GM12878 (cell line): ENCODE results near the gene ADAMTS4. TPM values are rescaled to one million over a fixed set of nuclear protein-coding genes. Genes with fewer than 3 reads are reported as not detected.

Experiments used
- ATAC-seq: fragments of 200-7000 bp; cut with Tn5 transposase; 3 replicates; pipeline ENCODE4 v1.9.1; 2020; ENCODE audit warnings: mild to moderate bottlenecking, moderate library complexity
- BruUV-seq: library from RNA; stranded (reverse); fragments of 400-500 nt; replicated peaks from 2 replicates; lab custom pipeline; 2021; lab: Mats Ljungman, UMichigan
- CTCF ChIA-PET: fragments of 300-600 bp; sonication (Branson Sonifier 250); formaldehyde crosslinking; extraction: SDS; loops from one replicate; lab custom pipeline; 2021; ENCODE audit warnings: inconsistent platforms; lab: Yijun Ruan, JAX
- POLR2A ChIA-PET: fragments of 350-600 bp; formaldehyde crosslinking; extraction: SDS; loops from one replicate; lab custom pipeline; 2021; ENCODE audit warnings: inconsistent platforms; lab: Charles Lee
- RAD21 ChIA-PET: fragments of 300-600 bp; sonication (Branson Sonifier 250); formaldehyde crosslinking; loops from one replicate; lab custom pipeline; 2023; ENCODE audit warnings: antibody characterized with exemption; ENCODE audit not compliant: unreplicated experiment; lab: Charles Lee
- SMC1A ChIA-PET: fragments of 300-600 bp; sonication (Branson Sonifier 250); formaldehyde crosslinking; loops from one replicate; lab custom pipeline; 2023; ENCODE audit not compliant: unreplicated experiment, uncharacterized antibody; lab: Charles Lee
- DNase-seq: peaks from one replicate; pipeline ENCODE4 v3.0.0-alpha.2; 2011; ENCODE audit warnings: low read depth, low spot score
- FAIRE-seq: peaks from 3 replicates; lab custom pipeline; 2011; peaks lifted over from hg19 to GRCh38; lab: Jason Lieb, UNC
- H2AFZ ChIP-seq: 2 replicates; pipeline ENCODE4 v1.6.0; 2011; ENCODE audit warnings: low read depth, low read length, control low read depth; ENCODE audit not compliant: control insufficient read depth
- H3K27ac ChIP-seq: 2 replicates; pipeline ENCODE4 v1.5.1; 2011; ENCODE audit warnings: control low read depth; ENCODE audit not compliant: control insufficient read depth, insufficient read depth
- H3K27me3 ChIP-seq, 2 experiments: replicated peaks in 1 of 2; 2 replicates each; pipeline versions ENCODE4 v1.6.0 to v1.6.1; 2011; ENCODE audit warnings: low read length in 1 of 2; ENCODE audit not compliant: control insufficient read depth in 2 of 2, insufficient read depth in 2 of 2
- H3K36me3 ChIP-seq, 2 experiments: 2 replicates each; pipeline ENCODE4 v1.5.1; 2011; ENCODE audit warnings: low read length in 1 of 2; ENCODE audit not compliant: control insufficient read depth in 2 of 2, insufficient read depth in 2 of 2
- H3K4me1 ChIP-seq: 2 replicates; pipeline ENCODE4 v1.6.1; 2011; ENCODE audit warnings: mild to moderate bottlenecking, low read length, moderate library complexity, mixed read lengths; ENCODE audit not compliant: control insufficient read depth, insufficient read depth
- H3K4me2 ChIP-seq: 2 replicates; pipeline ENCODE4 v1.6.0; 2011; ENCODE audit warnings: control low read depth; ENCODE audit not compliant: control insufficient read depth, insufficient read depth
- H3K4me3 ChIP-seq: fragments of 200-600 bp; sonication (generic); 2 replicates; pipeline ENCODE4 v1.5.1; 2016
- H3K79me2 ChIP-seq: 2 replicates; pipeline ENCODE4 v1.6.0; 2011; ENCODE audit warnings: low read length; ENCODE audit not compliant: control insufficient read depth, insufficient read depth
- H3K9ac ChIP-seq: 2 replicates; pipeline ENCODE4 v1.8.0; 2011; ENCODE audit warnings: low read length, control low read depth, mixed read lengths; ENCODE audit not compliant: control insufficient read depth, insufficient read depth
- H3K9me3 ChIP-seq: replicated peaks from 3 replicates; pipeline ENCODE4 v1.5.1; 2011; ENCODE audit warnings: mild to moderate bottlenecking, low read length; ENCODE audit not compliant: control insufficient read depth, insufficient read depth
- H4K20me1 ChIP-seq: 2 replicates; pipeline ENCODE4 v1.6.0; 2011; ENCODE audit not compliant: control insufficient read depth, insufficient read depth
- CHD2 ChIP-seq: IDR thresholded peaks from 2 replicates; pipeline ENCODE4 v1.6.1; 2011; ENCODE audit warnings: low read depth, low read length, improper control_type of control experiment, borderline replicate concordance
- ESRRA ChIP-seq: IDR thresholded peaks from 2 replicates; pipeline ENCODE4 v1.6.1; 2012; ENCODE audit warnings: mild to moderate bottlenecking, low read length, improper control_type of control experiment
- IKZF1 ChIP-seq: fragments of 450-650 bp; conservative IDR thresholded peaks from 2 replicates; pipeline ENCODE4 v1.6.1; 2017; ENCODE audit warnings: antibody characterized with exemption, mild to moderate bottlenecking
- IKZF2 ChIP-seq, 2 experiments: fragments of 450-650 bp; IDR thresholded peaks; 2 replicates each; pipeline ENCODE4 v1.6.1; 2017; ENCODE audit warnings: mild to moderate bottlenecking in 2 of 2, moderate library complexity in 2 of 2
- MEF2A ChIP-seq: IDR thresholded peaks from 2 replicates; pipeline ENCODE4 v1.6.1; 2011; ENCODE audit warnings: low read depth, mild to moderate bottlenecking, low read length, moderate library complexity; ENCODE audit not compliant: insufficient read depth
- MEF2B ChIP-seq: fragments of 450-650 bp; IDR thresholded peaks from 2 replicates; pipeline ENCODE4 v1.6.1; 2018; ENCODE audit warnings: mild to moderate bottlenecking, moderate library complexity; ENCODE audit not compliant: partially characterized antibody, poor library complexity, severe bottlenecking
- NBN ChIP-seq: fragments of 450-650 bp; IDR thresholded peaks from 2 replicates; pipeline ENCODE4 v1.6.1; 2016
- NR2C2 ChIP-seq: IDR thresholded peaks from 2 replicates; pipeline ENCODE4 v1.6.1; 2011; ENCODE audit warnings: borderline replicate concordance, low read depth; ENCODE audit not compliant: control insufficient read depth, insufficient read length
- RBBP5 ChIP-seq: fragments of 200-600 bp; sonication (generic); conservative IDR thresholded peaks from 2 replicates; pipeline ENCODE4 v1.6.1; 2016
- SMARCA5 ChIP-seq: fragments of 450-650 bp; IDR thresholded peaks from 2 replicates; pipeline ENCODE4 v1.6.1; 2017; ENCODE audit warnings: mild to moderate bottlenecking
- SPI1 ChIP-seq: IDR thresholded peaks from 2 replicates; pipeline ENCODE4 v1.6.1; 2011; ENCODE audit warnings: low read depth, mild to moderate bottlenecking, low read length, moderate library complexity, borderline replicate concordance; ENCODE audit not compliant: insufficient read depth
- SRF ChIP-seq, 2 experiments: IDR thresholded peaks; 2 replicates each; pipeline ENCODE4 v1.6.1; 2011; ENCODE audit warnings: low read depth in 2 of 2, low read length in 2 of 2, mild to moderate bottlenecking in 1 of 2, moderate library complexity in 1 of 2
- YY1 ChIP-seq: IDR thresholded peaks from 2 replicates; pipeline ENCODE4 v1.6.1; 2011; ENCODE audit warnings: low read depth, mild to moderate bottlenecking, low read length
- ZNF217 ChIP-seq: fragments of 450-650 bp; IDR thresholded peaks from 2 replicates; pipeline ENCODE4 v1.6.1; 2017; ENCODE audit warnings: antibody characterized with exemption, mild to moderate bottlenecking
- ZNF384 ChIP-seq: IDR thresholded peaks from 2 replicates; pipeline ENCODE4 v1.6.1; 2012; ENCODE audit warnings: low read depth, mild to moderate bottlenecking, low read length, improper control_type of control experiment, borderline replicate concordance
- WGBS: methylation state at CpG from one replicate; pipeline ENCODE4 v1.1.6; 2016; ENCODE audit warnings: low lambda C conversion rate; ENCODE audit not compliant: insufficient replicate concordance, insufficient coverage; ENCODE audit errors: missing lambda C conversion rate; 5-methylcytosine and 5-hydroxymethylcytosine counted together
- in situ Hi-C: fragments of 300-500 bp; cut with MboI; formaldehyde crosslinking; loops from 9 replicates; pipeline ENCODE4 v1.14.3; 2018; ENCODE audit warnings: mixed read lengths
- intact Hi-C: fragments of 100-400 bp; cut with micrococcal nuclease; formaldehyde crosslinking; loops from one replicate; pipeline ENCODE4 v1.14.2; 2022; ENCODE audit not compliant: unreplicated experiment
- polyA plus RNA-seq, 11 experiments: library from polyadenylated mRNA; depleted of rRNA in 4 of 11; unstranded in 6 of 11; stranded (reverse) in 5 of 11; fragments of >200 nt; fragmentation: Nextera tagmentation in 4 of 11; fragmentation: Illumina TruSeq in 1 of 11; extraction: Ambion mirVana in 4 of 11; extraction: Trizol in 1 of 11; gene quantifications; 1 replicate in 1 of 11; 2 replicates in 10 of 11; pipeline versions ENCODE4 v1.2.1 to v1.2.3, GENCODE V29; 2011 to 2016; ENCODE audit warnings: inconsistent platforms in 2 of 11, missing spikeins in 2 of 11, low read depth in 1 of 11
- total RNA-seq, 4 experiments: library from RNA; depleted of rRNA in 3 of 4; stranded (reverse); fragments of >200 nt in 3 of 4; fragmentation: Illumina TruSeq in 1 of 4; extraction: Trizol in 1 of 4; gene quantifications; 2 replicates each; pipeline versions ENCODE4 v1.2.1 to v1.2.3, GENCODE V29; 2013 to 2021
- TF ChIP-seq, protein P1 (sequence below), 3 experiments: IDR thresholded peaks in 2 of 3; conservative IDR thresholded peaks in 1 of 3; 2 replicates each; pipeline ENCODE4 v1.5.1; 2011; ENCODE audit warnings: low read depth in 3 of 3, low read length in 3 of 3, mild to moderate bottlenecking in 3 of 3, control low read depth in 2 of 3, moderate library complexity in 2 of 3, inconsistent platforms in 1 of 3, mixed read lengths in 1 of 3; ENCODE audit not compliant: control insufficient read depth in 2 of 3, insufficient read depth in 1 of 3; ENCODE audit errors: extremely low read depth in 1 of 3
- TF ChIP-seq, protein P2 (sequence below): fragments of 450-650 bp; IDR thresholded peaks from 2 replicates; pipeline ENCODE4 v1.6.1; 2017; ENCODE audit warnings: low read depth, mild to moderate bottlenecking, moderate library complexity
- TF ChIP-seq, protein P3 (sequence below): IDR thresholded peaks from 2 replicates; pipeline ENCODE4 v1.6.1; 2012; ENCODE audit warnings: low read depth, low read length, improper control_type of control experiment

Gene ADAMTS4
- total and polyA plus RNA-seq, 10 of the 15 experiments (the other 5 are each of a cell fraction or from before 2014, with no cell fraction given), result 0.01 to 0.13 (median 0.05) TPM; not detected in 2

DNA sequence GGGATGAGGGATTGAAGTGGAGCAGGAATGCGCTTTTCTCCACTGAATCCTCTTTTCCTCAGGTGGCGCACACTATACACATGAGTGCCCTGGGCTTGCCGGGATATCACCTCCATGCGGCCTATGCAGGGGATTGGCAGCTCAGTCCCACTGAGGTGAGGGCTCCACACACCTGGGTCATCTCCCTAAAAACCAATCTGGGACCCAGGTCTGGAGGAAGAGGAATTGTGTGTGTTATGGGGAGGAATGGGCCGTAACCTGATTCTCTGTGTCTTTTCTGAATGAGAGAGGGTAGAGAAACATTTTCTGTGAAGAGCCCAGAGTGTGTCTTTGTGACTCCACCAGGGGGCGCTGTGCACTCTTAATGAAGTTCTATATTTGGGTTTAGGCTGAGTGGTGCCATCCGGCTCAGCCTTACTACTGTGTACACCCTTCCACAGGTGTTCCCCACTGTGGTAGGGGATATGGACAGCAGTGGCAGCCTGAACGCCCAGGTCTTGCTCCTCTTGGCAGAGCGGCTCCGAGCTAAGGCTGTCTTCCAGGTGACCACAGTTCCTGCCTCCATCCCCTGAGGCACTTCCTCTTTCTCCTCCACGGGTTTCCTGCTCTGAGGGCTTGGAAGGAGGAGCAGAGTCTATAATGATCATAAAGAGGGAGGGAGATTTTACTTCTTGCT is 28.5 kb upstream of the ADAMTS4 start:
- SMC1A ChIA-PET, result interaction anchor here (0.6 to 6.3 kb wide), 19 partner anchors 9 to 514 kb away, joined by 3 to 72 read pairs (median 4); partner anchors contain the start of genes FCER1G and NDUFS2
- CTCF ChIA-PET, result interaction anchor here (1.0 to 17.1 kb wide), 22 partner anchors 9 to 512 kb away, joined by 3 to 385 read pairs (median 16); partner anchors contain the start of genes CFAP126, FCER1G, NDUFS2 and SDHC
- H3K4me3 ChIP-seq, result peak overlapping the region; percentile 83
- TF ChIP-seq ZNF384 (peak; percentile 29; the same call in 1 of the 2 replicates), MEF2B (peak; percentile 75), ESRRA (peak; percentile 64; the same call in 1 of the 2 replicates), YY1 (0 out of 2 replicates have a peak, but pooled peaks have one; percentile 65), CHD2 (no peak), NBN (peak; percentile 70), IKZF1 (peak; percentile 77), RBBP5 (no peak), IKZF2 (IDR thresholded peaks at IDR 0.05) (peak; percentile 53 to 57; a peak in 3 of 4 replicates), NR2C2 (no peak), SMARCA5 (peak; percentile 53; the same call in 1 of the 2 replicates), SRF (IDR thresholded peaks at IDR 0.05; ENCODE audit: low read depth in 2 of 2, low read length in 2 of 2) (peak; percentile 59 to 72; a peak in 3 of 4 replicates), MEF2A (peak; percentile 86), ZNF217 (no peak), SPI1 (peak; percentile 96)
- TF ChIP-seq, protein P1, sequence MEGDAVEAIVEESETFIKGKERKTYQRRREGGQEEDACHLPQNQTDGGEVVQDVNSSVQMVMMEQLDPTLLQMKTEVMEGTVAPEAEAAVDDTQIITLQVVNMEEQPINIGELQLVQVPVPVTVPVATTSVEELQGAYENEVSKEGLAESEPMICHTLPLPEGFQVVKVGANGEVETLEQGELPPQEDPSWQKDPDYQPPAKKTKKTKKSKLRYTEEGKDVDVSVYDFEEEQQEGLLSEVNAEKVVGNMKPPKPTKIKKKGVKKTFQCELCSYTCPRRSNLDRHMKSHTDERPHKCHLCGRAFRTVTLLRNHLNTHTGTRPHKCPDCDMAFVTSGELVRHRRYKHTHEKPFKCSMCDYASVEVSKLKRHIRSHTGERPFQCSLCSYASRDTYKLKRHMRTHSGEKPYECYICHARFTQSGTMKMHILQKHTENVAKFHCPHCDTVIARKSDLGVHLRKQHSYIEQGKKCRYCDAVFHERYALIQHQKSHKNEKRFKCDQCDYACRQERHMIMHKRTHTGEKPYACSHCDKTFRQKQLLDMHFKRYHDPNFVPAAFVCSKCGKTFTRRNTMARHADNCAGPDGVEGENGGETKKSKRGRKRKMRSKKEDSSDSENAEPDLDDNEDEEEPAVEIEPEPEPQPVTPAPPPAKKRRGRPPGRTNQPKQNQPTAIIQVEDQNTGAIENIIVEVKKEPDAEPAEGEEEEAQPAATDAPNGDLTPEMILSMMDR (IDR thresholded peaks at IDR 0.05 in 2 of 3, conservative IDR thresholded peaks at IDR 0.05 in 1 of 3; ENCODE audit: control insufficient read depth in 2 of 3, extremely low read depth in 1 of 3, insufficient read depth in 1 of 3, low read depth in 3 of 3, low read length in 3 of 3), result peak; percentile 79 to 87 (median 84)
- TF ChIP-seq, protein P2, sequence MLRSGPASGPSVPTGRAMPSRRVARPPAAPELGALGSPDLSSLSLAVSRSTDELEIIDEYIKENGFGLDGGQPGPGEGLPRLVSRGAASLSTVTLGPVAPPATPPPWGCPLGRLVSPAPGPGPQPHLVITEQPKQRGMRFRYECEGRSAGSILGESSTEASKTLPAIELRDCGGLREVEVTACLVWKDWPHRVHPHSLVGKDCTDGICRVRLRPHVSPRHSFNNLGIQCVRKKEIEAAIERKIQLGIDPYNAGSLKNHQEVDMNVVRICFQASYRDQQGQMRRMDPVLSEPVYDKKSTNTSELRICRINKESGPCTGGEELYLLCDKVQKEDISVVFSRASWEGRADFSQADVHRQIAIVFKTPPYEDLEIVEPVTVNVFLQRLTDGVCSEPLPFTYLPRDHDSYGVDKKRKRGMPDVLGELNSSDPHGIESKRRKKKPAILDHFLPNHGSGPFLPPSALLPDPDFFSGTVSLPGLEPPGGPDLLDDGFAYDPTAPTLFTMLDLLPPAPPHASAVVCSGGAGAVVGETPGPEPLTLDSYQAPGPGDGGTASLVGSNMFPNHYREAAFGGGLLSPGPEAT, result peak; percentile 54; the same call in 1 of the 2 replicates
- TF ChIP-seq, protein P3, sequence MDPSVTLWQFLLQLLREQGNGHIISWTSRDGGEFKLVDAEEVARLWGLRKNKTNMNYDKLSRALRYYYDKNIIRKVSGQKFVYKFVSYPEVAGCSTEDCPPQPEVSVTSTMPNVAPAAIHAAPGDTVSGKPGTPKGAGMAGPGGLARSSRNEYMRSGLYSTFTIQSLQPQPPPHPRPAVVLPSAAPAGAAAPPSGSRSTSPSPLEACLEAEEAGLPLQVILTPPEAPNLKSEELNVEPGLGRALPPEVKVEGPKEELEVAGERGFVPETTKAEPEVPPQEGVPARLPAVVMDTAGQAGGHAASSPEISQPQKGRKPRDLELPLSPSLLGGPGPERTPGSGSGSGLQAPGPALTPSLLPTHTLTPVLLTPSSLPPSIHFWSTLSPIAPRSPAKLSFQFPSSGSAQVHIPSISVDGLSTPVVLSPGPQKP, result peak; percentile 13; the same call in 1 of the 2 replicates

More for the DNA sequence above, 28.5 kb upstream of the ADAMTS4 start:
- Histone ChIP-seq H3K9ac (peak overlapping the region; percentile 55), H3K27me3 (no peaks in the 10 kb centered on the region), H3K27ac (peak overlapping the region; percentile 58; the same call in 1 of the 2 replicates), H3K4me2 (peak overlapping the region; percentile 95), H3K4me1 (peaks cover 19% of the 10 kb centered on the region), H3K79me2 (peaks cover 10% of the 10 kb centered on the region), H3K9me3 (no peaks in the 10 kb centered on the region), H3K36me3 (peaks cover 3 to 4% of the 10 kb centered on the region in 2 experiments; a peak in 2 of 4 replicates), H4K20me1 (no peaks in the 10 kb centered on the region), H2AFZ (peak overlapping the region; percentile 93)
- ChIA-PET POLR2A (interaction anchor here (0.6 to 1.5 kb wide), 4 partner anchors 25 to 202 kb away, joined by 3 read pairs; partner anchors contain the start of gene NDUFS2), RAD21 (interaction anchor here (1.0 to 5.0 kb wide), 15 partner anchors 19 to 513 kb away, joined by 3 to 77 read pairs (median 14); partner anchors contain the start of genes CFAP126, NDUFS2 and SDHC)
- DNase-seq (peak; percentile 42), ATAC-seq (peak; percentile 78), FAIRE-seq (no peak)
- no TSS peak for BruUV-seq
- WGBS, result 31% methylated on average over 11 of the region's 11 CpGs
- in situ Hi-C loops, result loop anchor here (5.0 kb wide), 2 partner anchors 65 to 155 kb away; no protein-coding TSS in a partner anchor
- intact Hi-C loops, result loop anchor here (1.0 to 5.0 kb wide), 3 partner anchors 63 to 155 kb away; partner anchors contain the start of gene MPZ
